GM19043 (cell line): ENCODE data around the gene WNT10A.

Experiments
- ATAC-seq: cut with Tn5 transposase; IDR thresholded peaks from one replicate; pipeline ENCODE4 v1.9.1; 2021; ENCODE audit warnings: low read depth; ENCODE audit not compliant: unreplicated experiment

Gene WNT10A

DNA sequence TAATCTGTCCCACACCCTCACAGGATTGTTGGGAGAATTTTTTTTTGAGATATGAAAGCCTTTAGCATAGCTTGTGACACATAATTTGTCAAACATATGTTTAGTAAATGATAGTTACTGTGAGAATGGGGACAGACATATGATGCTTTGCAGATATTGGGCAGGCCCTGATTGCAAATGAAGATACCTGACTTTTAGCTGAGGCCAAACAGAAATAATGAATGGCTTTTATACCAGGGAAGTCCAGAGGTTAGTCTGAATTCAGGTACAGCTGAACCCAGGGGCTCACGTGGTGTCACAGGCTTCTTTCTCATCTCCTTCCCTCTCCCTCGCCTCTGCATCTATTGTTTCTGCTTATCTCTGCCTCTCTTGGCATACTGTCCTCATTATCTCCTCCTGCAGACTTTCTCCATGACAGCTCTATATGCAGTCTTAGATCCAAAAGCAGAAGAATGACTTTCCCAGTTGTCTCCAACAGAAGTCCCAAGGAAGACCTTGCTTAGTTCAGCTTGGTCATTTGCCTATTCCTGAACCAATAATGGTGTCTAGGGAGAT, 4.9 kb upstream of the WNT10A start:
- no peak for ATAC-seq

DNA sequence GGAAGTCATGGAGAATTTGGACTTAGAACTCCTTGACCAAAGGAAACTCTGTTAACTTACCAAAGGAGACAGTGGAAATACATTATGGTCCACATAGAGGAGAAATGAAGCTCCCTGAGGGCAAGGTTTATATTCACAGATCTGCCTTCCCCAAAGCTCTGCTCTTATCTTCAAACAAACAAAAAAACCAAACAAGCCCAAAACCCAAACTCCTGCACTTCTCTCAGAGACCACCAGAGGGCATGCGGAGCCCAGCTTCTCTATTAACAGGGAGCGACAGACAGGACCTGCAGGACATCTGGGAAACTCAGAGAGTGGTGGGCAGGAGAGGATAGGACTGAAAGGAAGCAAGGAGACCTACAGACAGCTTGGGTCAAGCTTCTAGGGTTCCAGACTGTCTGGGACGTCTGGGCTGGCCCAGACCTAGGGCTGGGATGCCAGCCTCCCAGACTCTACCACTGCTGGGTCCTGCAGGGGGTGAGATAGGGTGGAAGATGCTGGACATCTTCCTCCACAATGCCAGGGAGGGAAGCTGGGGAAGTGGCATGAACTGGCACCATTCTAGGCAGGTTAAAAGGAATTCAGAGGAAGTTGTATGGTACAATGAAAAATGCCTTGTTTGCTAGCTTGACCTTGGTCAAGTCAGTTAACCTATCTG, 4.0 kb upstream of the WNT10A start:
- ATAC-seq: no peak

DNA sequence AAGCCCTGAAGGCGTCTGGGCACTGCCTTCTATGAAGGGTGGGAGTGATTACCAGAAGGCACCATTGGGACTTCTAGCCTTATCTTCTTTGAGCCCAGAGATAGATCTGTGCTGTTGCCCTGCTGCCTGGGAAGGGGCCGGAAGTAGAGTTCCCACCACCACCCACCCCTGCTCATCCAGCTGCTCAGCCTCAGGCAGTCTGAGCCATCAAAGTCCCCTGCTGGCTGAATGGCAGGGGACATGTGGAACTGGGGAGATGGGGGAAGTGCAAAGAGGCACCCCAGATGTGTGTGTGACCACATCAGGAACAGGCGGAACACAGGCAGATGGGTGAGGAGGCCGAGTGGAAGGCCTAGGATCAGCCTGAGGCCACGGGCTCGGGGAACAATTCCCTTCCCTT, 3.3 kb upstream of the WNT10A start:
- no peak for ATAC-seq

DNA sequence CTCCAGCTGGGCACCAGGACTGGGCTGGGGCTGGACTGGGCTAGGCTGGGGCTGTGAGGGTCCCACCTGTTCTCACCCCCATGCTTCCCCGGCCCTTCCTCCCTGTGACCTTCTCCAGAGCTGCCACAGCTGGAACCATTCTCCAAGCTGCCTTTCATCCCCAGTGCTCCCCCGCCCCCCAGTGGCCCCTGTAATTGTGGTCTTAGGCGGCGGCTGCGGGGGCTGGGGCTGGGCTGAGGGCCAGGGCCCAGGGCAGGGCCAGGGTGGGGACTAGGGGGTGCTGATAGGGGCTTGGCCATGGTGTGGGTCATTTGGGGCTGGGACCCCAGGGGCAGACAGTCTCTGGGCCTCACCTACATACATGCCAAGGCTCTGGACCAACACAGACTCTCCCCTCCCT, 2.8 kb upstream of the WNT10A start:
- no peak for ATAC-seq

DNA sequence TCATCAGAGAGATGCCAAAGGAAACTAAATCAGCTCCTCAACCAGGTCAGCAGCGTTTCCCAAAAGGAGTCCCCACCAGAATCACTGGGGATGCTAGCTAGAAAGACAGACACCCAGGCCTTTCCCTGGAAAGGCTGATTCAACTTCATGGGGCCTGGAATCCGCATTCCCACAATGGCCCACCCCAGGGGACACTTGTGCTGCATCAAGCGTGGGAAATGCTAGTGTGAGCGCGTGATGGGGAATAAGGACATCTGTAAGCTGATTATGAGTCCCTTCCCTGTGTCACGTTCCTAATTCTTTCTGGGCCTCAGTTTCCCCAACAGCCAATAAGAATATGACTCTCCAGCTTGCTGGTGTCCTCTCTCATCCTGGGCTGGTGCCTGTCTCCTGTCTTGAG, 2.2 kb upstream of the WNT10A start:
- no peak for ATAC-seq

DNA sequence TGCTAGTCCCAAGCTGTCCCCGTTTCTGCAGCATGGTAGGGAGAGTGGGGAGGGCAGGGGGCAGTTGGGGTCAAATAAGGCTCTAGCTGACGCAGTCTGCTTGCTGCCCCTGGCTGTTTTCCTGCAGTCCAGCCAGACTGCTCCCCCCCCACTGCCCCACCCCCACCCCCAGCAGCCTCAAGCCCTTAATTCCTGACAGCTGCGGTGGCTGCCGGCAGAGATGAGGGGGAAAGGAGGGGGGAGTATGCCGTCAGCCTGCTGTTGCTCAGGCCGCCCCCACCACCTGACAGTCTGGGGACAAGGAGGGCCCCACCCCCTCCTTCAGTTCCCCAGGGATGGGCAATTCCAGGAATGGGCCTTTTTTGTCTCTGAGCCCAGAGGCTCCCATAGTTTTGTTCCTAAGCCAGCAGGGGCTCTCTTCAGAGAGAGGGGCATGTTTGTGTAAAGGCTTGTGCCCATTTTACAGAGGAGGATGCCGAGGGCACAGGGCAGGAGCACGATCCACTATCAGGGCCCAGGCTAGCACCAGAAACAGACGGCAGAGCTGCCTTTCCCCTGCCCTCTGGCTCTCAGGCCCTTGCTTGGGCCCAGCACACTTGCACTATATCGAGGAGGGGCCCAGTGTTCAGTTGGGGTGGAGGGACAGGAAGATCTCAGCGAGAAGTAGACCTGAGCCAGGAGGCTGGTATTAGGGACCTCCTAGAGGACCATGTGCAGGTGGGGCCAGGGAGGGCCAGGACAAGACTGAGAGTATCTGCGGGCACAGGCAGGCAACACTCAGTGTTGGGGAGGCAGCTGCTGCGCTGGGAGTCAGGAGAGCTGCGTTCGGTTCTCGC, 1.5 kb upstream of the WNT10A start:
- no peak for ATAC-seq

DNA sequence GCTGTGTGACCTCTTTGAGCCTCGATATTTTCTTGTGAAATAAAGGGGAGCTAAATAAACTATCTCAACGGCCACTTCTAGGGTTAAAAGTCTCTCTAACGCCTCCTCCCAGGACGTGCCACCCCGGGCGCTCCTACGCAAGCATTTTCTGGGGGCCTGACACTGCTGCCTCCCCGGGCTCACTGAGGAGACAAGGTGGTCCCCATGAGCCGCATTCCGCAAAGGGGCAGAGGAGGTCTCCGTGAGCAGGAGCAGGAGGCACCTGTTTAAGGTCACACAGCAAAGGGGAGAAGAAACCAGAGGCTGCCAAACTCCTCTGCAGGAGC, 913 bp upstream of the WNT10A start:
- ATAC-seq: no peak

DNA sequence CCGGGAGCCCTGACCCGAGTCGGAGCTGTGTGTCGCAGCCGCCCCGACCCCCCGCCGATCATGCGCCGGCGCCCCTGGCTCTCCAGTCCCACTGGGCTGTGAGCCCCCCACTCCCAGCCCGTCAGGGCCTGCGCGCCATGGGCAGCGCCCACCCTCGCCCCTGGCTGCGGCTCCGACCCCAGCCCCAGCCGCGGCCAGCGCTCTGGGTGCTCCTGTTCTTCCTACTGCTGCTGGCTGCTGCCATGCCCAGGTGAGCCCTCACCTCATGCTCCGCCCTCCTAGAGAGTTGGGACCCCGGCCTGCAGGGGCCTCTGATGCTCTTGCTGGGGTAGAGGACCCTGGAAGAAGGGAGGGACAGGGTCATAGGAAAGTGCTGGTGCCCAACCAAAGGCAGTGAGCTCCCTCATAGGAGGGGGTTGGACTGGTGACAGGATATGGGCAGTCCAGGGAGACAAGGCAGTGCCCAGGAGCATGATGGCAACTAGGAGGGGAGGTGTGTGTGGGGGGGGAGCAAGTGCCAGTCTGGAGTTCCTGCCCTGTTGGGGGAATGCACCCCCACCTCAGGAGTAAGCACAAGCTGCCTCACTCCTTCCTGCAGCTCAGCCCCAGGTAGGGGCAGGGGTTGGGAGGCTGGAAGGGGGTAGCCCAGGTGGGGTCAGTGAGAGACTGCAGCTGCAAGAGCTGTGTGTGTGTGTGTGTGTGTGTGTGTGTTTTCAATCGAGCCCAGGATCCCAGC, 375 bp downstream of the WNT10A start:
- no peak for ATAC-seq

DNA sequence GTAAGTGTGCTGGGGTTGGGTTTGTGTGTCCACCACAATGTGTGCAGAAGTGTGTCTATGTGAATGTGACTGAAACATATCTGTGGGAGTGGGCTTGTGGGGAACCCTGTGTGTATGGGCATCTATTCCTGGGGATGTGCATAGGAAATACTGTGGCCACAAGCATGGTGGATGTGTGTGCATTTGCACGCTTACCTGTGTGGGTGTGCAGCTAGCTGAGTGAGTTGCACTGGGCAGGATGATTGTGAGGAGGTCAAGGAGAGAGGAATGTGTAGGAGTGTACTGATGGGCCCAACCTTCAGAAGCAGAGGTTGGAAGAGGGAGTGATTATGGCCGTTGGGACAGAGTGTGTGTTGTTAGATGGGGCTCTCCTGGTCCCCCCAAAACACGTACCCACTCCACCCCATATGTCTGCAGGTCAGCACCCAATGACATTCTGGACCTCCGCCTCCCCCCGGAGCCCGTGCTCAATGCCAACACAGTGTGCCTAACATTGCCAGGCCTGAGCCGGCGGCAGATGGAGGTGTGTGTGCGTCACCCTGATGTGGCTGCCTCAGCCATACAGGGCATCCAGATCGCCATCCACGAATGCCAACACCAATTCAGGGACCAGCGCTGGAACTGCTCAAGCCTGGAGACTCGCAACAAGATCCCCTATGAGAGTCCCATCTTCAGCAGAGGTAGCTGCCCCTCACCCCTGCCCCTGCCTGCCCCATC, 1.2 kb downstream of the WNT10A start:
- ATAC-seq: no peak

DNA sequence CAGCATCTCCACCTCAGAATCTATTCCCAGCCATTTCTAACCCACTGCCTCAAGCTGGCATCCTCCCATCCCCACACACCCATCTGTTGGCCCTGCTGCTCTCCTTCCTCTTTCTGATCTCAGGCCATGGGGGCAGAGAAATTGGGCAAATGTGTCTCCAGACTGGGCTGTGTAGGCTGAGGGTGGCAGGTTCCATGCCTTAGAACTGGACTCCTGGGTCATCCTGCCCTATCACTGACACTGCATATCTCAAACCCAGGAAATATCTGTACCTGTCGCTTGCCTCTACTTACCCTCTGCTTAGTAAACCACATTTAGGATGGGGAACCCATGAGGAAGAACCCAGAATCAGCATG, 1.8 kb downstream of the WNT10A start:
- no peak for ATAC-seq

DNA sequence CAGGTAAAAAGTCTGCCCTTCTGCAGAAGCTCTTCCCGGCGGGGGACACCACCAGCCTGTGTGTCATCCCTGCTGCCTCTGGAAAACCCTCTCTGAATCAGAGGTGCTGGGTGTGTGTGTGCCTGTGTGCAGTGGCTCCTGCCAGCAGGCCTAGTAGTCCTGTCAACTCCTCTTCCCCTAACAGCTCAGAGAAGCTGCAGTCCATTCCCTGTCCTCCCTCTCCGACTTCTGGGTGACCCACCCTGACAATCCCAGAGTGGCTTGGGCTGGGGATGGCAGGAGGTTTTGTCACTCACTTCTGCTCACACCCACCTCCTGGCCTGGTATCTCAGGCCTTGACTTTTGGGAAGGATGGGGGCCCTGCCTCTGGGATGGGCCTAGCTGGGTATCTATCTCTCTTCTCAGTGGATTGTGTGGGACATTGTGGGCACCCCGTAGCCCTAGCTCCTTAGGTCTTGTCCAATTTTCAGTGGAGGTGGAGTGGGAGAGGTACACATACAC, 2.3 kb downstream of the WNT10A start:
- no peak for ATAC-seq

DNA sequence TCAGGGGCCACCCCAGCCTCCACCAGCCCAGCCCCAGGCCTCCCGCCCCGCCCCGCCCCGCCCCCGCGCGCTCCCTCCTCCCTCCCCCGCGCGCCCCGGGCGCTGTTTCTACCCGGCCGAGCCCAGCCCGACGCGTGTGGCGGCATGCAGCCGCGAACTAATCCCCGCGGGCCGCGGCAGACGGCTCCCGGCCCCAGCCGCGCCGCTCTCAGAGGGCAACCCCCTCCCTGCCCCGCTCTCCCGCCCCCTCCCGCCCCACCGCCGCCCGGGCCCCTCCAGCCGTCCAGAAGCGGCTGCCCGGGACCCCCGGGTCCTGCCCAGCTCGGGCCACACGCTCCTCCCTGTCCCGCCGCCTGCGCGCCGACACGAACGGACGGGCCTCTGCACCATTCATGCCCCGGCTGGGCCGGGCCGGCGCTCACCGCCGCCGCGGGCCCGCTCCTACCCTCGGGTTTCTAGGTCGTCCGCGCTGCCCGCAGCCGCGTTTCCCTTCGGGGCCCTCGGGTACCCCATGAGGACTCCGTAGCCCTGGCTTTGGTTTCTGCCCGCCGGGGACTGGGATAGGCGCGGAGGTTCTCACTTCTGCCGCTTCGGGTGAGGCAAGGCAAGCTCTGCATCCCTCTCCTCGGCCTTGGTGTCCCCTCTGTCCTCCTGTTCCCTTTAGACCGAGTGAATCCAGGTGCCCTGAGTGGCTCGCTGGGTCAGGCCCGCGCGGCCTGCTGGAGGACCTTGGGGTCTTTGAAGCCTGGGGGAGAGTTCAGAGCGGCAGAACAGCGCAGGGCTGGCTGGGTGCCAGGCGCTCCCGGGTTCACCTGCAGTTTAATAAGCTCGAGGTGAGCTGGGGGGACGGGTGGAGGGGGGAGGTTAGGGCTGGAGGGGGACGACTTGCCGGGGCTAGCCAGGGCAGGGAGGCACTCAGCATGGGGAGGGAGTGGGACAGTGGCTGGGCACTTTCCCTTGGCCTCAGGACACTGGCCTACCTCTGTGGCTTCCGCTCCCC, 3.1 kb downstream of the WNT10A start:
- ATAC-seq: no peak

DNA sequence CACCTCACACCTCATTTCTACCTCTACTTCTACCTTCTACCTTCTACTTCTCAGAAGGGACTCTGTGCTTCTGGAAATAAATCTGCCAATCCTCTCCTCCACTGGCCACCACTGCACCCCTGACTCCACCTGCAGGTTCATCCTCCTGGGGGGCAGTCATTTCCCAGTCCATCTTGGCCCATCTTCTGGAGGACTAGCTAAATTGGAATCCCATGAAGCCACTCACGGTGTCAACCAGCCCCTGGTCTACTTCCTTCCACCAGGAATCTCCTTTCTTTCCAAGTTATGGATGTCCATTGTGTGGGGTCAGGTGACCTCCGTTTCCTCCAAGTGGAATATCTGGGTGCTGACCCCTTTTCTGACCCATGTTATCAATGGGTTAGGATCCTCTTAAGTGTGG, 3.9 kb downstream of the WNT10A start:
- ATAC-seq: no peak

DNA sequence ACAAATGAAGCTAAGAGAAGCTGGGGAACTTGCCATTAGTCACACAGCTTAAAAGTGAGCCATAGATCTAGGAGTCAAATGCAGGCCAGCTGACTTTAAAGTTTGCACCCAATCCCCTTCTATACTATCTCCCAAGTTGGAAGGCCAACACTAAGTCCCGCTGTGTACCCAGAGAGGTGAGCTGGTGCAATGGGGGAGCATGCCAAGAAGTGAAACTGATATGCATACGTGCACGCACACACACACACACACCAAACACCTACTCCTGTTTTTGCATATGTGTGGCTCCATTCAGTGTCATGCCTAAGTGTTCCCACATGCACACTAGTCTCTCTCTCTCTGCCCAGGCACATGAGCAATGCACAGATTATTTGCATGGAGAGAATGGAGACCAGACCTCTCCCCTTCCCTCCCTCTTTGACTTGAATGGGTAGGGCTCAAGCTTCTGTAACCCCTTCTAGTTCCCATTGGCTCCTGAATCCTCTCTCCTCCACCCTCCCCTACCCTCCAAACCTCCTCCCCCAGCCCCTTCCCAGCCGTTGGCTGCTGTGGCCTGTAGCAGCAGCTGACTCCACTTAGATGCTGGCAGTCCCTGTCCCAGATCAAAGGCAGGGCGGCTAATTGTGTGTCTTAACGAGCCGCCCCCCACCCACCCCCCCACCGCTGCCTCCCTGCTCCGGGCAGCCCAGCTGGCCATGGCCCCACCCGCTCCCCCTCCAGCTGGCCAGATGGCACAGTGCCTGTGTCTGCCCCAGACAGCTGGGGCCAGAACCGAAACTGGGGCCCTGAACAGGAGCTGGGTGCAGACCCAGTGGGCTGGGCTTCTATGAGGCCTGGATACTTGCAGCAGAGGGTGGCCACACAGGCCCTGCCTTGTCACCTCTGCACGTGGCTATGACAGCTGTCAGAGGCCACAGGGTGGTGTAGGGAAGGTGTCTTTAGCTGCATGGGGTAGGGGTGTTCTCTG, 5.6 kb downstream of the WNT10A start:
- ATAC-seq: peak; percentile 62

DNA sequence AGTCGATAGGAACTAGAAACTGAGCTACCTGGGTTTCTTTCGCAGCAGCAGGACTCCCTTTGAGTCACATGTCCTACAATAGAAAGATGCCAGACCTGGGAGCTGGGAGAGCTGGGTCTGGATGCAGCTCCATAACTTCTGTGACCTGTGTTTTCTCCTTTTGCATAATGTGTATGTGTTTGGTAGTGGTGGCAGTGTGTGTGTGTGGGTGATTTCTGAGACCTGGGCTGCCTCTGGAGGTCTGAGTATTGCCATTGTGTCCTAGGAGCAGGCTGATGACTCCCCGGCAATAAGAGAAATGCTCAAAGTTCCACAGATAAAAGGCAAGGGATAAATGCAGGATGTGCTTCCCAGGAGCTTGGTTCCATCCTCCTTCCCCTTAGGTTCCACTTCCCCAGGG, 6.4 kb downstream of the WNT10A start:
- ATAC-seq: no peak

DNA sequence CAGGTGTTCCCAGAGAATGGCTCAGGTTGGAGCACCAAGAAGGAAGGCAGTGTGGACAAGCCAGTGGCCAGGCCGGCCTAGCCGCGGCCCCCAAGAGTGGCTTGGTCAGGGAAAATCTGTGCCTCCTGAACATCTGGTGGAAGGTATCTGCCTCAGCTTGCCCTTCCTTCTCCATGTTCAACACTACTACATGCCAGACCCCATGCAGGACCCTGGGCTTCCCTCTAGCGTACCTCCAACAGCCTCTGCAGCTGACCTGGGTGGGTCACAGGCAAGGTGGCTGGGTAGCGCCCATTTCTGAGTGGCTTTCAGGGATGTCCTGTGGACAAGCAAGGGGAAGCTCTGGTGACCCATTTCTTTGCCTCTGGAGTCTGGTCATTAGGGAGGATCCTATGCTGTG, 7.7 kb downstream of the WNT10A start:
- no peak for ATAC-seq

DNA sequence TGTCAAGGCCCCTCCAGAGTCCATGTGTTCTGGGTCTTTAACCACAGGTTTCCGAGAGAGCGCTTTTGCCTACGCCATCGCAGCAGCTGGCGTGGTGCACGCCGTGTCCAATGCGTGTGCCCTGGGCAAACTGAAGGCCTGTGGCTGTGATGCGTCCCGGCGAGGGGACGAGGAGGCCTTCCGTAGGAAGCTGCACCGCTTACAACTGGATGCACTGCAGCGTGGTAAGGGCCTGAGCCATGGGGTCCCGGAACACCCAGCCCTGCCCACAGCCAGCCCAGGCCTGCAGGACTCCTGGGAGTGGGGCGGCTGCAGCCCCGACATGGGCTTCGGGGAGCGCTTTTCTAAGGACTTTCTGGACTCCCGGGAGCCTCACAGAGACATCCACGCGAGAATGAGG, 9.3 kb downstream of the WNT10A start:
- no peak for ATAC-seq

DNA sequence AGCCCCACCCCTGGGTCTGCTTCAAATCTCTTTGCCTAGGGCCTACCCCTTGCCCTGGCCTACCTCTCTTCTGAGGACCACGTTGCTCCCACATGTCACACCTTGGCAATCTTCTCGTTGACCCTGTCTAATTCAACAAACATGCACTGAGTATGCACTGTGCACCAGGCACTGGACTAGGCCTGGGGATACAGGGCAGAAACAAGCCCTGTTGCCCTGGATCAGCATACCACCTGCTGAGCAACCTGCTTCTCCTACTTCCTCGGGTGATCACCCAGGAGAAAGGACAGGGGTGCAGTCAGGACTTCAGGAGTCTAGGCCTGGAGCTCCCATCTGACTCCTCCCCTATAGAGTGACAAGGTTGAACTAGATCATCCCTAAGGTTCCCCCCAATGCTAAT, 9.7 kb downstream of the WNT10A start:
- ATAC-seq: no peak
